HG03520 (cell line): ENCODE measurements around the gene PJA2.

Source experiments
- ATAC-seq: cut with Tn5 transposase; IDR thresholded peaks from one replicate; pipeline ENCODE4 v1.9.1; 2021; ENCODE audit warnings: mild to moderate bottlenecking, moderate library complexity; ENCODE audit not compliant: unreplicated experiment

Gene PJA2

GRCh38 chr5:109410389-109411148, 795 bp upstream of the PJA2 start:
- peak; percentile 11 for ATAC-seq

GRCh38 chr5:109408991-109409843, 557 bp downstream of the PJA2 start:
- ATAC-seq: peak; percentile 27

GRCh38 chr5:109407913-109408312, 1.9 kb downstream of the PJA2 start:
- ATAC-seq: no peak

- no peak for ATAC-seq
Observed at GRCh38 chr5:109406719-109407118, 3.1 kb downstream of the PJA2 start.

GRCh38 chr5:109404428-109404960, 5.3 kb downstream of the PJA2 start:
- ATAC-seq: no peak

GRCh38 chr5:109403469-109403868, 6.3 kb downstream of the PJA2 start:
- no peak for ATAC-seq

- ATAC-seq: no peak
Observed at GRCh38 chr5:109399092-109399759, 10.5 kb downstream of the PJA2 start.

- no peak for ATAC-seq
Observed at GRCh38 chr5:109396965-109397364, 12.8 kb downstream of the PJA2 start.

GRCh38 chr5:109394806-109395205, 15.0 kb downstream of the PJA2 start:
- ATAC-seq: no peak

GRCh38 chr5:109390188-109390587, 19.6 kb downstream of the PJA2 start:
- ATAC-seq: no peak

- no peak for ATAC-seq
Observed at GRCh38 chr5:109388407-109388806, 21.4 kb downstream of the PJA2 start.

- no peak for ATAC-seq
Observed at GRCh38 chr5:109387408-109387974, 22.3 kb downstream of the PJA2 start.

GRCh38 chr5:109378095-109378494, 31.7 kb downstream of the PJA2 start:
- no peak for ATAC-seq

GRCh38 chr5:109374625-109375024, 35.1 kb downstream of the PJA2 start:
- no peak for ATAC-seq

GRCh38 chr5:109373932-109374331, 35.8 kb downstream of the PJA2 start:
- ATAC-seq: no peak

- ATAC-seq: no peak
Observed at GRCh38 chr5:109370343-109370742, 39.4 kb downstream of the PJA2 start.

GRCh38 chr5:109365653-109366052, 44.1 kb downstream of the PJA2 start:
- ATAC-seq: no peak

- no peak for ATAC-seq
Observed at GRCh38 chr5:109364977-109365376, 44.8 kb downstream of the PJA2 start.

- ATAC-seq: no peak
Observed at GRCh38 chr5:109359642-109360041, 50.1 kb downstream of the PJA2 start.

GRCh38 chr5:109357807-109358206, 52.0 kb downstream of the PJA2 start:
- ATAC-seq: no peak

- ATAC-seq: no peak
Observed at GRCh38 chr5:109354761-109355160, 55.0 kb downstream of the PJA2 start.
